ENCODE results near the gene TIMD4.

Gene TIMD4

DNA sequence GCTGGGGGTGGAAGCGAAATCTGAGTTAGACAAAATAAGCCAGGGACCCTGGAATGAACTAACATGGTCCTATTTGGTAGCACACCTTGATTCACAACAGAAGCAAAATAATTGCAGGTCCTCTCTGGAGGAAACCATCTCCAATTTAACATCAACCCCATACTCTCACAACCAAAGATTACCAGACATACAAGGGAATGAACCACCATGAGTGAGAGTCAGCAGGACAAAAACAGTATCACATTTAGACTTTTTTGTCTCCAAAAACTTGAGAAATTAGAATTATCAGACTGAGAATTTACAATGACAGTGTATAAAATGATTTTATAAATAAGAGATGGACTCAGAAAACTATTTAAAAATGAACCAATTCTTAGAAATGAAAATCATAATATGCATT is 91.8 kb downstream of the TIMD4 start:
- ATAC-seq (replicated peaks) (no peak), DNase-seq (no peak)
- no peak overlapping the region for H3K4me3 Mint-ChIP-seq

DNA sequence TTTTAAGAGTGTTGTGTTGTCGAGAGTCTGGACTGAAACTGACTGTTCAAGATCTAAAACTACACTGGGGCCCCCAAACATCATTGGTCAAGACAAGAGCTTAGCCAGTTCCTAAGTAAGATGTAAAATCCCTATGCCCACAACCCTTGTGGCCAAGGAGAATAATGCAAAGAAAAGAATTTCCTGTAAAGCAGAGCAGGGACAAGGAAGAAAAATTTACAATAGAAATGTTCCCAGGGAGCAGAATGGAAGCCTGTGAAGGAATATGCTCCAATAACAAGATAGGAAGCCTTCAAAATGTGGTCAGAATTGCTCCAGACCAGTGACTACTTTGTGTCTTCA is 92.6 kb downstream of the TIMD4 start:
- peaks cover 7 to 8% of the 10 kb centered on the region in 2 donors for H3K9me3 Mint-ChIP-seq
- no peaks in the 10 kb centered on the region for H3K36me3 Mint-ChIP-seq (ENCODE audit: insufficient read depth)
- no peak for ATAC-seq (replicated peaks)
- H3K4me1 Mint-ChIP-seq (ENCODE audit: low read depth in 2 of 2), result no peaks in the 10 kb centered on the region
- no peak overlapping the region for H3K4me3 Mint-ChIP-seq
- no peak for DNase-seq
- peaks cover 0 to 4% of the 10 kb centered on the region in 2 donors for H3K27me3 Mint-ChIP-seq
- H3K27ac Mint-ChIP-seq, result no peak overlapping the region

More for the DNA sequence above, 91.8 kb downstream of the TIMD4 start:
- Mint-ChIP-seq H3K27ac (no peak overlapping the region), H3K9me3 (peaks cover 7 to 8% of the 10 kb centered on the region in 2 donors), H3K4me1 (ENCODE audit: low read depth in 2 of 2) (no peaks in the 10 kb centered on the region), H3K36me3 (ENCODE audit: insufficient read depth) (no peaks in the 10 kb centered on the region), H3K27me3 (peaks cover 0 to 6% of the 10 kb centered on the region in 2 donors)

Data from effector memory CD8-positive, alpha-beta T cell (primary cell).